ENCODE results near the gene CKAP5.
A peak's percentile ranks its signal among the peaks of the same experiment; 100 is the strongest.

Gene CKAP5

DNA sequence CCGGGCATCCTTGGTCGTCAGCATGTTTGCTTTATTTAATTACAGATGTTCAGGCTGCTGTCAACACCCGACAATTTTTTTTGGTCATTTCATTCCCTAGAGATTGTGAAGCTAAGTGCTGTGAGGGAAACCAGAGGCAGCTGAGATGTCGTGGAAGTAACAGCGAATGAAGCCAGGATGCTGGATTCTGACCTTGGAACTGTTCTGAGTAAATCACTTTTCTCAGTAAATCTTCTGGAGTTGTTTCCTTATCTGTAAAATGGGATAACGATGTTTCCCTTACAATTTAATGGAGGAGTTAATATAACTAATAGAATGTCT is 390 bp upstream of the CKAP5 start:
- Histone ChIP-seq H3K27me3 (ENCODE audit: low read length) (no peaks in the 10 kb centered on the region), H3K4me2 (ENCODE audit: low read depth, low read length, poor library complexity, severe bottlenecking) (peak overlapping the region; percentile 82), H3K9ac (ENCODE audit: low read length) (peak overlapping the region; percentile 61), H3K9me3 (ENCODE audit: insufficient read depth, low read length) (no peaks in the 10 kb centered on the region), H3F3A (ENCODE audit: insufficient read depth) (no peaks in the 10 kb centered on the region), H3K9me2 (replicated peaks; ENCODE audit: insufficient read depth, low read length) (no peaks in the 10 kb centered on the region), H2AFZ (ENCODE audit: low read depth, low read length, severe bottlenecking) (peak overlapping the region; percentile 70), H3K79me2 (ENCODE audit: insufficient read depth, low read length) (peaks cover 43% of the 10 kb centered on the region), H4K20me1 (ENCODE audit: low read depth, low read length) (no peaks in the 10 kb centered on the region), H3K4me3 (ENCODE audit: insufficient read depth, low read length, poor library complexity, severe bottlenecking) (peak overlapping the region; percentile 58), H3K36me3 (ENCODE audit: low read length) (no peaks in the 10 kb centered on the region), H3K27ac (ENCODE audit: low read depth, low read length) (no peak overlapping the region)
- TF ChIP-seq, protein P1, sequence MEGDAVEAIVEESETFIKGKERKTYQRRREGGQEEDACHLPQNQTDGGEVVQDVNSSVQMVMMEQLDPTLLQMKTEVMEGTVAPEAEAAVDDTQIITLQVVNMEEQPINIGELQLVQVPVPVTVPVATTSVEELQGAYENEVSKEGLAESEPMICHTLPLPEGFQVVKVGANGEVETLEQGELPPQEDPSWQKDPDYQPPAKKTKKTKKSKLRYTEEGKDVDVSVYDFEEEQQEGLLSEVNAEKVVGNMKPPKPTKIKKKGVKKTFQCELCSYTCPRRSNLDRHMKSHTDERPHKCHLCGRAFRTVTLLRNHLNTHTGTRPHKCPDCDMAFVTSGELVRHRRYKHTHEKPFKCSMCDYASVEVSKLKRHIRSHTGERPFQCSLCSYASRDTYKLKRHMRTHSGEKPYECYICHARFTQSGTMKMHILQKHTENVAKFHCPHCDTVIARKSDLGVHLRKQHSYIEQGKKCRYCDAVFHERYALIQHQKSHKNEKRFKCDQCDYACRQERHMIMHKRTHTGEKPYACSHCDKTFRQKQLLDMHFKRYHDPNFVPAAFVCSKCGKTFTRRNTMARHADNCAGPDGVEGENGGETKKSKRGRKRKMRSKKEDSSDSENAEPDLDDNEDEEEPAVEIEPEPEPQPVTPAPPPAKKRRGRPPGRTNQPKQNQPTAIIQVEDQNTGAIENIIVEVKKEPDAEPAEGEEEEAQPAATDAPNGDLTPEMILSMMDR (IDR thresholded peaks at IDR 0.05; ENCODE audit: insufficient read depth, low read length, poor library complexity, severe bottlenecking) = no peak

DNA sequence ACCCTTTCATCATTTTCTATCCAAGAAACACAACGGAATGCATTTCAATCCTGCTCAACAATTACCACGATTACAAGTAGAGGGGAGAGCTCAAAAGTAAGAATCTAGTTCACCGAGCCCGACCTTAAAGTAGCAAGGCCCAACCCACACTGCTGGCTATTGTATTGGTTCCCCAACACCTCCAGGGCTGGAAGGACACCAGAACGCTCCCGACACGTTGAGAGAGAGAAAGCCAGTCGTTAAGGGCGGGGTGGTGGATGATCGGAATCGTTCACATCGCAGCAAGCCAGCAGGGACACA is 690 bp downstream of the CKAP5 start:
- peak overlapping the region; percentile 61 for H3K9ac ChIP-seq (ENCODE audit: low read length)
- H2AFZ ChIP-seq (ENCODE audit: low read depth, low read length, severe bottlenecking) = no peak overlapping the region
- no peaks in the 10 kb centered on the region for H3K9me3 ChIP-seq (ENCODE audit: insufficient read depth, low read length)
- H3K27me3 ChIP-seq (ENCODE audit: low read length) = no peaks in the 10 kb centered on the region
- no peaks in the 10 kb centered on the region for H3K36me3 ChIP-seq (ENCODE audit: low read length)
- peak overlapping the region; percentile 58 for H3K4me3 ChIP-seq (ENCODE audit: insufficient read depth, low read length, poor library complexity, severe bottlenecking)
- H3K79me2 ChIP-seq (ENCODE audit: insufficient read depth, low read length) = peaks cover 54% of the 10 kb centered on the region
- TF ChIP-seq EZH2phosphoT487 (conservative IDR thresholded peaks at IDR 0.05; ENCODE audit: low read length) = no peak
- TF ChIP-seq, protein P1 (IDR thresholded peaks at IDR 0.05; ENCODE audit: insufficient read depth, low read length, poor library complexity, severe bottlenecking) = no peak
- H3K9me2 ChIP-seq (replicated peaks; ENCODE audit: insufficient read depth, low read length) = no peaks in the 10 kb centered on the region
- H3K4me2 ChIP-seq (ENCODE audit: low read depth, low read length, poor library complexity, severe bottlenecking) = peak overlapping the region; percentile 82
- H3K27ac ChIP-seq (ENCODE audit: low read depth, low read length) = peak overlapping the region; percentile 61
- no peaks in the 10 kb centered on the region for H4K20me1 ChIP-seq (ENCODE audit: low read depth, low read length)
- H3F3A ChIP-seq (ENCODE audit: insufficient read depth) = no peaks in the 10 kb centered on the region

GRCh38 chr11:46840116-46840515 is 6.0 kb downstream of the CKAP5 start:
- TF ChIP-seq EZH2phosphoT487 (conservative IDR thresholded peaks at IDR 0.05; ENCODE audit: low read length) = no peak
- TF ChIP-seq, protein P1 (IDR thresholded peaks at IDR 0.05; ENCODE audit: insufficient read depth, low read length, poor library complexity, severe bottlenecking) = no peak
- peaks cover 100% of the 10 kb centered on the region for H3K79me2 ChIP-seq (ENCODE audit: insufficient read depth, low read length)
- no peak overlapping the region for H2AFZ ChIP-seq (ENCODE audit: low read depth, low read length, severe bottlenecking)
- H3K36me3 ChIP-seq (ENCODE audit: low read length) = no peaks in the 10 kb centered on the region
- no peaks in the 10 kb centered on the region for H3F3A ChIP-seq (ENCODE audit: insufficient read depth)
- H3K4me2 ChIP-seq (ENCODE audit: low read depth, low read length, poor library complexity, severe bottlenecking) = no peak overlapping the region
- H3K9ac ChIP-seq (ENCODE audit: low read length) = no peak overlapping the region
- no peaks in the 10 kb centered on the region for H3K9me3 ChIP-seq (ENCODE audit: insufficient read depth, low read length)
- H4K20me1 ChIP-seq (ENCODE audit: low read depth, low read length) = peaks cover 24% of the 10 kb centered on the region; the same call in 1 of the 2 replicates
- no peak overlapping the region for H3K4me3 ChIP-seq (ENCODE audit: insufficient read depth, low read length, poor library complexity, severe bottlenecking)
- H3K27ac ChIP-seq (ENCODE audit: low read depth, low read length) = no peak overlapping the region
- H3K9me2 ChIP-seq (replicated peaks; ENCODE audit: insufficient read depth, low read length) = no peaks in the 10 kb centered on the region
- no peaks in the 10 kb centered on the region for H3K27me3 ChIP-seq (ENCODE audit: low read length)

- Histone ChIP-seq H3K9ac (ENCODE audit: low read length) (no peak overlapping the region), H2AFZ (ENCODE audit: low read depth, low read length, severe bottlenecking) (no peak overlapping the region), H3K79me2 (ENCODE audit: insufficient read depth, low read length) (peaks cover 99% of the 10 kb centered on the region), H3K9me2 (replicated peaks; ENCODE audit: insufficient read depth, low read length) (no peaks in the 10 kb centered on the region), H3K27ac (ENCODE audit: low read depth, low read length) (no peak overlapping the region), H3K36me3 (ENCODE audit: low read length) (no peaks in the 10 kb centered on the region), H3K4me2 (ENCODE audit: low read depth, low read length, poor library complexity, severe bottlenecking) (no peak overlapping the region), H3F3A (ENCODE audit: insufficient read depth) (no peaks in the 10 kb centered on the region; the same call in 1 of the 2 replicates), H3K9me3 (ENCODE audit: insufficient read depth, low read length) (no peaks in the 10 kb centered on the region), H3K4me3 (ENCODE audit: insufficient read depth, low read length, poor library complexity, severe bottlenecking) (no peak overlapping the region), H4K20me1 (ENCODE audit: low read depth, low read length) (peaks cover 25% of the 10 kb centered on the region; the same call in 1 of the 2 replicates), H3K27me3 (ENCODE audit: low read length) (no peaks in the 10 kb centered on the region)
- no peak for TF ChIP-seq EZH2phosphoT487 (conservative IDR thresholded peaks at IDR 0.05; ENCODE audit: low read length)
- TF ChIP-seq, protein P1 (IDR thresholded peaks at IDR 0.05; ENCODE audit: insufficient read depth, low read length, poor library complexity, severe bottlenecking) = no peak
Measured at GRCh38 chr11:46838501-46838900, 7.6 kb downstream of the CKAP5 start.

All from SU-DHL-6 (cell line).